ENCODE results near the gene KCTD10. TPM values are rescaled to one million over a fixed set of nuclear protein-coding genes. Genes with fewer than 3 reads are reported as not detected.

KCTD10 gene, protein sequence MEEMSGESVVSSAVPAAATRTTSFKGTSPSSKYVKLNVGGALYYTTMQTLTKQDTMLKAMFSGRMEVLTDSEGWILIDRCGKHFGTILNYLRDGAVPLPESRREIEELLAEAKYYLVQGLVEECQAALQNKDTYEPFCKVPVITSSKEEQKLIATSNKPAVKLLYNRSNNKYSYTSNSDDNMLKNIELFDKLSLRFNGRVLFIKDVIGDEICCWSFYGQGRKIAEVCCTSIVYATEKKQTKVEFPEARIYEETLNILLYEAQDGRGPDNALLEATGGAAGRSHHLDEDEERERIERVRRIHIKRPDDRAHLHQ
- polyA plus RNA-seq = 26.3 TPM
- long read RNA-seq, donor 1, full-length matches to known transcripts = 6 of 6 reads
- long read RNA-seq, donor 1, partial matches to known transcripts = 0 of 6 reads
- long read RNA-seq, donor 1, other reads (novel, unspliced or antisense) = 0 of 6 reads
- long read RNA-seq, donor 2, full-length matches to known transcripts = 6 of 22 reads
- long read RNA-seq, donor 2, partial matches to known transcripts = 16 of 22 reads
- long read RNA-seq, donor 2, other reads (novel, unspliced or antisense) = 0 of 22 reads
- long read RNA-seq, donor 3 = 0 reads
- long read RNA-seq, donor 4, full-length matches to known transcripts = 2 of 2 reads
- long read RNA-seq, donor 4, partial matches to known transcripts = 0 of 2 reads
- long read RNA-seq, donor 4, other reads (novel, unspliced or antisense) = 0 of 2 reads
- long read RNA-seq, donor 5, full-length matches to known transcripts = 8 of 8 reads
- long read RNA-seq, donor 5, partial matches to known transcripts = 0 of 8 reads
- long read RNA-seq, donor 5, other reads (novel, unspliced or antisense) = 0 of 8 reads
- long read RNA-seq, donor 6, full-length matches to known transcripts = 8 of 8 reads
- long read RNA-seq, donor 6, partial matches to known transcripts = 0 of 8 reads
- long read RNA-seq, donor 6, other reads (novel, unspliced or antisense) = 0 of 8 reads
- long read RNA-seq, donor 7, full-length matches to known transcripts = 3 of 3 reads
- long read RNA-seq, donor 7, partial matches to known transcripts = 0 of 3 reads
- long read RNA-seq, donor 7, other reads (novel, unspliced or antisense) = 0 of 3 reads
- long read RNA-seq, donor 8, full-length matches to known transcripts = 6 of 6 reads
- long read RNA-seq, donor 8, partial matches to known transcripts = 0 of 6 reads
- long read RNA-seq, donor 8, other reads (novel, unspliced or antisense) = 0 of 6 reads
- long read RNA-seq, donor 9, full-length matches to known transcripts = 1 of 1 reads
- long read RNA-seq, donor 9, partial matches to known transcripts = 0 of 1 reads
- long read RNA-seq, donor 9, other reads (novel, unspliced or antisense) = 0 of 1 reads
- long read RNA-seq, donor 10, full-length matches to known transcripts = 4 of 4 reads
- long read RNA-seq, donor 10, partial matches to known transcripts = 0 of 4 reads
- long read RNA-seq, donor 10, other reads (novel, unspliced or antisense) = 0 of 4 reads
- long read RNA-seq, donor 11, full-length matches to known transcripts = 3 of 3 reads
- long read RNA-seq, donor 11, partial matches to known transcripts = 0 of 3 reads
- long read RNA-seq, donor 11, other reads (novel, unspliced or antisense) = 0 of 3 reads

DNA sequence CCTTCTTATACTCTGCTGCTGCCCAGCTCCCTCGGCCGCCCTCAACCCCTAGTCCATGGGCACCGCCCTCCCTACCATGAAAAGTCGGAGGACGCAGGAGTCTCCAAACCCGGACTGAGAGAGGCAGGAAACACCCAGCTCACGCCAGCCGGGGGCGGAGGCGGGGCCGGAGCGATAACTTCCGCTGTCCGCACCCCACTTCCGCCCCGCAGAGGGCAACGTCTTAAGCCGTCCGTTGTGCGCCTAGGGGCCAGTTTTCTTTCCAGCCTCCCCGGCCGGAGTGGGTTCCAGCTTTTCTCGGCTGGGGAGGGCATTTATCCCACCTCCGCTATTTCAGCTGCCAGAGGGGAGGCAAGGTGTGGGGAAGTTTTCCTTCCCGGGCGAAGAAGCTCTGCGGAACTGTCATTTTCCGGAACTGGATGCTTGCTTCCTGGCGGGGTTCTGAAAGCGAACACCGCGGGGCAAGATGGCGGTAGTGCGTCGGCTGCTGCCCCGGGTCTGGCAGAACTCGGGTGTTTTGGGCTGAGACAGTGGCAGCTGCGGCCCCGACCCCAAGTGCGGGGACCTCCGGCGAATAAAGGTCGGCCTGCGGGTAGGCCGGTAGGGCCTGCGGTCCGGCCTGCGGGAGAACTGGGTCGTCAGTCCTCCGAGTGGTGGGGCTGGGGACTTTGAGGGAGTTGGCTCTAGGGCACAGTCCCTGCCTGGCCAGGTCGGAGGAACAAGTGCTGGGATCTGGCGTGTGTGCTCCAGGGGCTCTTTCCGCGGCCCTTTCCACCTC, at the start of gene KCTD10, which contains the start of gene UBE3B:
Gene KCTD10 (minus strand): TSS at position 116 of the 778 bp plus-strand sequence. CDS start 38 bp downstream, at position 78.
Gene UBE3B (plus strand): TSS at position 450 of the 778 bp plus-strand sequence. CDS start 5,918 bp downstream, outside the sequence.
- H3K36me3 ChIP-seq (ENCODE audit: control insufficient read depth, insufficient read depth, low read length) = peaks cover 6% of the 10 kb centered on the region
- no CpG with 5 or more reads among the region's 54 CpGs for WGBS (ENCODE audit: insufficient coverage, low lambda C conversion rate)
- H3K9me3 ChIP-seq (ENCODE audit: control insufficient read depth, low read depth, low read length) = no peaks in the 10 kb centered on the region
- H3K4me3 ChIP-seq (ENCODE audit: low read length) = peak within 1 kb of the TSS; percentile 88
- no peaks in the 10 kb centered on the region for H3K27me3 ChIP-seq (ENCODE audit: control insufficient read depth, insufficient read depth, low read length)
- peak within 1 kb of the TSS; percentile 84 for H3K27ac ChIP-seq (ENCODE audit: low read length)
- H3K4me1 ChIP-seq (ENCODE audit: control insufficient read depth, insufficient read depth, low read length) = peaks cover 4% of the 10 kb centered on the region
- DNase-seq = peak; percentile 78 to 89

DNA sequence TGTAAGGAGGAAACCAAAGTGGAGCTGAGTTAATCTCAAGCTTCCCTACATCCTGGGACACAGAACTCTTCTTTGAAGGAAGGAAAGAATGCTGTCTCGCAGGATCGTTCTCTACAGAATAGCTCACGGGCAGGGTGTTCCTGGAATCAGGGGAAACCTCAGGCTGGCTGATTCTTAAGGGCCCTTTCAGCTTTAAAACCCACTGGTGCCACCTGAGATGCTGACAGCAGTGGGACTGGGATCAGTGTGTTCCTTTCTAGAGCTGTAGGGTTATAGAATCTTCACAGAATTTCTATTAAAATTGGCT, 48.1 kb upstream of the KCTD10 start:
- WGBS (ENCODE audit: insufficient coverage, low lambda C conversion rate) = no CpG with 5 or more reads among the region's 3 CpGs
- H3K36me3 ChIP-seq (ENCODE audit: control insufficient read depth, insufficient read depth, low read length) = peaks cover 83% of the 10 kb centered on the region
- DNase-seq = no peak

DNA sequence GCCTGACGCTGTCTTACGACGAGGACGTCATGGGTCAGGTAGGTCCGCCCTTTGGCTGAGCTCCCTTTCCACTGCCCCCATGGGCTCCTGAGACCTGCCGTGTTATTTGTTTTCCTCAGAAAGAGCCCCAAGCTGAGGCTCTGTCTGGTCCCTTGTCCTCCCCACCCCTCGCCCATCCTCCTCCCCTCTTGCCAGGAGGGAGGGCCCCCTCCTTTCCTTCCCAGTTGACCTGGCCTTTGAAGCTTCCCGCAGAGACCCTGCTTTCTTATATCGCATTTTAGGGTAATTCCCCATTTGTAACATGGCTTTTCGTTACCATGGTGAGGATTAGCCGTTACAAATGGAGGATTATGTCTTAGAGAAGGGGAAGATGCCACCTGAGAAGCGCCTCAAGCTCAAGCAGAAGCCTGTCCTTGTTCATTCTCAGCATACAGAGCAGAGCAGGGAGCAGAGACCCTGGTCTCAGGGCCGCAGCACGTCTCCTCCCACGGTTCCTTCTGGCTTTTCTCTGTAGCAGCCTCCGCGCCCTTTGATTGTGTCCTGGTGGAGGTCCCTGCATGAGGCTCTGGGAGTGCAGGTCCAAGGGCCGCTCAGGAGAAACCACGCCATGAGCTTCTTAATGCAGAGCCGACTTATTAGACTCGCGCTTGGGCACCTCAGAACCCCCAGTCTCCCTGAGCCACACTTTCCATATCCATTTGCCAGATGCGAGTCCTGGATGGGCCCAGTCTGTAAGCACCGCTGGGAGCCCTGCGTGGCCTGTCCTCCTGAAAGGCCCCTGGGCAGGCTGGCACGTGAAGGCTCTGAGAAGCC, 47.6 kb upstream of the KCTD10 start:
- H3K9me3 ChIP-seq (ENCODE audit: control insufficient read depth, low read depth, low read length) = no peaks in the 10 kb centered on the region
- no peak overlapping the region for H3K4me3 ChIP-seq (ENCODE audit: low read length)
- H3K27ac ChIP-seq (ENCODE audit: low read length) = no peak overlapping the region
- no peak for DNase-seq
- WGBS (ENCODE audit: insufficient coverage, low lambda C conversion rate) = no CpG with 5 or more reads among the region's 26 CpGs
- no peaks in the 10 kb centered on the region for H3K27me3 ChIP-seq (ENCODE audit: control insufficient read depth, insufficient read depth, low read length)
- H3K36me3 ChIP-seq (ENCODE audit: control insufficient read depth, insufficient read depth, low read length) = peaks cover 83% of the 10 kb centered on the region
- no peaks in the 10 kb centered on the region for H3K4me1 ChIP-seq (ENCODE audit: control insufficient read depth, insufficient read depth, low read length)

More for the DNA sequence above, 48.1 kb upstream of the KCTD10 start:
- no peaks in the 10 kb centered on the region for H3K27me3 ChIP-seq (ENCODE audit: control insufficient read depth, insufficient read depth, low read length)
- H3K9me3 ChIP-seq (ENCODE audit: control insufficient read depth, low read depth, low read length) = no peaks in the 10 kb centered on the region
- H3K4me1 ChIP-seq (ENCODE audit: control insufficient read depth, insufficient read depth, low read length) = no peaks in the 10 kb centered on the region
- no peak overlapping the region for H3K4me3 ChIP-seq (ENCODE audit: low read length)
- H3K27ac ChIP-seq (ENCODE audit: low read length) = no peak overlapping the region

DNA sequence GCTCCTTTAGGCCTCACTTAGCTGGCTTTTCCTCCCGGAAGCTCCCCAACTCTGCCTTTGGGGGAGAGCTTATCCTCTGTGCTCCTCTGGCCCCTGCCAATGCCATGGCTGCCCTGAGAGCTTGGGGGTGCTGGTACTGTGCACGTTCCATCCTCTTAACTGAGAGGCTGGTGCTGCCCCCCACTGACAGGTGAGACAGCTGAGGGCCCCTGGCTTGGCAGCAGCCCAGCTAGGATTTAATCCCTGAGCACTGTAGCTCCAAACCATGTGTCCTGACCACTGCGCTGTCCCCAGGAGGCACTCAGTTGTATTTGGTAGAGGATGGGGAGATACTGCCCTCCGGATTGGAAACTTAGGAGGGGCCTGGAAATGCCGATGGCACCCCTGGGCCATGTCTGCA, 46.4 kb upstream of the KCTD10 start:
- Histone ChIP-seq H3K4me3 (ENCODE audit: low read length) (no peak overlapping the region), H3K4me1 (ENCODE audit: control insufficient read depth, insufficient read depth, low read length) (no peaks in the 10 kb centered on the region), H3K27me3 (ENCODE audit: control insufficient read depth, insufficient read depth, low read length) (no peaks in the 10 kb centered on the region), H3K36me3 (ENCODE audit: control insufficient read depth, insufficient read depth, low read length) (peaks cover 87% of the 10 kb centered on the region), H3K9me3 (ENCODE audit: control insufficient read depth, low read depth, low read length) (no peaks in the 10 kb centered on the region), H3K27ac (ENCODE audit: low read length) (no peak overlapping the region)
- WGBS (ENCODE audit: insufficient coverage, low lambda C conversion rate) = no CpG with 5 or more reads among the region's 5 CpGs
- no peak for DNase-seq

DNA sequence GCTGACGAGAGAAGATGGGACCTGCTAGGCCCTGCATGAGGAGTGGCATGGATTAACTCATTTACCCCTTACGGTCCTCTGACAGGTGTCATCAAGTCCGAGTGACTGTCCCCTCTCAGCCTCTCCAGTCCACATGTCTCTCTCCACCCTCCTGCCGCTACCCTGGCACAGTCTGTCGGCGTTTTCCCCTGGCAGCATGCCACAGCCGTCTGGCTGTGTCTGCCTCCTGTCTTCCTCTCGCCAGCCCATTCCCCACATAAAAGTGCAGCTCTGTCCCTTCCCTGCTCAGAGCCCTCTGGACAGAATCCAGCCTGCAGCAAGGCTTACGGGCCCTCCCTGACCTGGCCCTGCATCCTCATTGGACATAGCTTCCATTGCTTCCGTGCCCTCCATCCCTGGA, 46.0 kb upstream of the KCTD10 start:
- Histone ChIP-seq H3K27me3 (ENCODE audit: control insufficient read depth, insufficient read depth, low read length) (no peaks in the 10 kb centered on the region), H3K27ac (ENCODE audit: low read length) (no peak overlapping the region), H3K4me1 (ENCODE audit: control insufficient read depth, insufficient read depth, low read length) (no peaks in the 10 kb centered on the region), H3K36me3 (ENCODE audit: control insufficient read depth, insufficient read depth, low read length) (peaks cover 90% of the 10 kb centered on the region), H3K4me3 (ENCODE audit: low read length) (no peak overlapping the region), H3K9me3 (ENCODE audit: control insufficient read depth, low read depth, low read length) (no peaks in the 10 kb centered on the region)
- no peak for DNase-seq
- WGBS (ENCODE audit: insufficient coverage, low lambda C conversion rate) = 80% methylated on average over 1 of the region's 10 CpGs

DNA sequence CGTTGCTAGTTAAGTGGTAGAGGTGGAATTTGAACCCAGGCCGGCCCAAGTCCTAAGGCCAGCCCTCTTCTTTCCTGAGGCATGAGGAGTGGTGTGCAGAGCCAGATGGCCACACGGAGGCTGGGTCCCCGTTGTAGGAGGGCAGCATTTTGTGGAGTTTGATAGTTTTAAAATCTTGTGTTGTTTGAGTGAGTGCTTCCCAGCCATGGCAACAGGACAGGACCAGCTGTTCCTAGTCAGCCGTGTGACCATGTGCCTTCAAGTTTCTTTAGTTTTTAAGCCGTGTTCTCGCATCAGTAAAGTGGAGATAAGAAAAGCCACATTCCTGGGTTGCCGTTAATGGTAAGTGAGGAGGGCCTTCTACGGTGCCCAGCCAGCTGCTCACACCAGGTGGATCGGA, 44.7 kb upstream of the KCTD10 start:
- Histone ChIP-seq H3K4me1 (ENCODE audit: control insufficient read depth, insufficient read depth, low read length) (no peaks in the 10 kb centered on the region), H3K36me3 (ENCODE audit: control insufficient read depth, insufficient read depth, low read length) (peaks cover 90% of the 10 kb centered on the region), H3K4me3 (ENCODE audit: low read length) (no peak overlapping the region), H3K27ac (ENCODE audit: low read length) (no peak overlapping the region), H3K9me3 (ENCODE audit: control insufficient read depth, low read depth, low read length) (no peaks in the 10 kb centered on the region), H3K27me3 (ENCODE audit: control insufficient read depth, insufficient read depth, low read length) (no peaks in the 10 kb centered on the region)
- DNase-seq = no peak
- 40% methylated on average over 1 of the region's 10 CpGs for WGBS (ENCODE audit: insufficient coverage, low lambda C conversion rate)

DNA sequence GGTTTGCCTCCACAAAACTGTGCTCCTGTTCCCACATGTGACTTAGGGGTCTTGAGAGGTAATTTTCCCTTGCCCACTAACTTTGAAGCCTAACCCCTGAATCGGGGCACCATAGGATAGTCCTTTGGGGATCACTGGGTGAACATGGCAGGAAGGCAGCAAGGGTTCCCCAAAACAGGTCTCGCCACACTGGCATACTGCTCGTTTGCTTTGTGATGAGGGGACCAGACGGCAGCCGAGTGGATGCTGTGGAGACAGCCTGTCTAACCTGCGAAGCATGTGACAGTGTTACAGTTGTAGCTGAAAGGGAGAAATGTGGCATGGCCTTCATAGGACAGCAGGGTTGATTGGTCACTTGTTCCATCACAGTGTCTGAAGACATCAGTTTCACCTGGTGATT, 42.7 kb upstream of the KCTD10 start:
- no CpG with 5 or more reads among the region's 6 CpGs for WGBS (ENCODE audit: insufficient coverage, low lambda C conversion rate)
- peaks cover 87% of the 10 kb centered on the region for H3K36me3 ChIP-seq (ENCODE audit: control insufficient read depth, insufficient read depth, low read length)
- no peak overlapping the region for H3K4me3 ChIP-seq (ENCODE audit: low read length)
- no peak for DNase-seq
- no peaks in the 10 kb centered on the region for H3K27me3 ChIP-seq (ENCODE audit: control insufficient read depth, insufficient read depth, low read length)
- no peaks in the 10 kb centered on the region for H3K4me1 ChIP-seq (ENCODE audit: control insufficient read depth, insufficient read depth, low read length)
- H3K9me3 ChIP-seq (ENCODE audit: control insufficient read depth, low read depth, low read length) = no peaks in the 10 kb centered on the region
- H3K27ac ChIP-seq (ENCODE audit: low read length) = no peak overlapping the region

DNA sequence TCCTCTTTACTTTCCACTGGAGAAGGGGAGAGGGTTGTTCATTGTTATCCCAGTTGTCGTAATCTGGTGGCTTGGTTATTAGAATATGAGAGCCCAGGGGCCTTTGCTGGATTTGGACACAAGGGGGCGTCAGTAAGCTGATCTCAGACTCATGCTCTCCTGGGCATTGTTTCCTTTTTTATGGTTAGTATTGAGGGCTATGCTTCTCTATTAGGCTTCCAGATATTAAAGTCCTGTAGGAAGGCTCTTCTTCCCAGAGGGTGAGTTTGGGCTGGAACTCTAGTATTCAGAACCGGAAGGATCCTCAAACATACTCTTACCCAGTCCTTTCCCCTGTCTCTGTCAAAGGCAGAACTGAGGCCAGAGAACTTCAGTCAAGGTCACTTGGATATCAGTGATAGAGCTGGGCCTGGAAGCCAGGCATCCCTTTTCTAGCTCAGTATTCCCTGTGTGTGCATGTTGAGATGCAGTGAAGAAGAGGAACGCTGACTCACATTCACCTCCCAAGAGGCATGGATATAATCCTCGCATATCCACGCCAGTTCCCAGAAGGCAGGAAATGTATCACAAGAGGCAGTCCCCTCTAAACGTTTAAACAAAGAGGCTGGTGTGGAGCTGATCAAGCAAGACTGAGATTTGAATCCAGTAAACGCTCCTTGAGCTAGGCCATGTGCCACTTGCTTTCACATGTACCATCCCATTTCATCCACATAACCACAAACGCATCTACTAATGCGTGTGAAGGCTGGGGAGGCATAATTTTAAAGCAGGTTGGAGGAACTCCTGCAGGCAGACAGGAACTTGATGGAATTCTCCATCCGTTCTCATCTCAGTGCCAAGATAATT, 41.9 kb upstream of the KCTD10 start:
- Histone ChIP-seq H3K4me3 (ENCODE audit: low read length) (no peak overlapping the region), H3K9me3 (ENCODE audit: control insufficient read depth, low read depth, low read length) (no peaks in the 10 kb centered on the region), H3K27ac (ENCODE audit: low read length) (no peak overlapping the region), H3K36me3 (ENCODE audit: control insufficient read depth, insufficient read depth, low read length) (peaks cover 86% of the 10 kb centered on the region), H3K27me3 (ENCODE audit: control insufficient read depth, insufficient read depth, low read length) (no peaks in the 10 kb centered on the region), H3K4me1 (ENCODE audit: control insufficient read depth, insufficient read depth, low read length) (no peaks in the 10 kb centered on the region)
- no CpG with 5 or more reads among the region's 11 CpGs for WGBS (ENCODE audit: insufficient coverage, low lambda C conversion rate)
- DNase-seq = peak in 1 of 2 donors; percentile 37
